CD14-positive monocyte (primary cell): ENCODE measurements around the gene SMYD3. TPM values are rescaled to one million over a fixed set of nuclear protein-coding genes. Genes with fewer than 3 reads are reported as not detected.

Experiments used
- DNase-seq, 3 donors: peaks; one replicate each; pipeline ENCODE4 v3.0.0-alpha.2; 2011 to 2022
- H2AFZ ChIP-seq: 2 replicates; pipeline ENCODE4 v1.6.0; 2012; ENCODE audit warnings: mild to moderate bottlenecking, low read depth, low read length, inconsistent platforms; ENCODE audit not compliant: insufficient read depth, poor library complexity, severe bottlenecking
- H3K27ac ChIP-seq, 2 donors: 1 replicate in 1 of 2; 2 replicates in 1 of 2; pipeline ENCODE4 v1.5.1; 2012 to 2013; ENCODE audit warnings: low read length in 2 of 2, control low read depth in 1 of 2, inconsistent platforms in 1 of 2, low read depth in 1 of 2, mild to moderate bottlenecking in 1 of 2
- H3K27me3 ChIP-seq, 2 donors: one replicate each; pipeline versions ENCODE4 v1.6.0 to v1.6.1; 2011 to 2013; ENCODE audit warnings: low read length in 2 of 2; ENCODE audit not compliant: control insufficient read depth in 2 of 2, insufficient read depth in 2 of 2
- H3K36me3 ChIP-seq, 2 donors: replicated peaks in 1 of 2; 1 replicate in 1 of 2; 2 replicates in 1 of 2; pipeline versions ENCODE4 v1.5.1 to v1.6.1; 2012 to 2013; ENCODE audit warnings: low read length in 2 of 2, control low read depth in 1 of 2, inconsistent platforms in 1 of 2, mild to moderate bottlenecking in 1 of 2; ENCODE audit not compliant: insufficient read depth in 2 of 2, control insufficient read depth in 1 of 2
- H3K4me1 ChIP-seq, 2 donors: 1 replicate in 1 of 2; 2 replicates in 1 of 2; pipeline versions ENCODE4 v1.5.1 to v1.6.1; 2012 to 2013; ENCODE audit warnings: low read length in 2 of 2, control low read depth in 1 of 2, inconsistent platforms in 1 of 2, mild to moderate bottlenecking in 1 of 2, moderate library complexity in 1 of 2; ENCODE audit not compliant: insufficient read depth in 2 of 2, control insufficient read depth in 1 of 2
- H3K4me2 ChIP-seq: replicated peaks from 2 replicates; pipeline ENCODE3; 2012; ENCODE audit warnings: low read length, moderate library complexity, mild to moderate bottlenecking; ENCODE audit not compliant: poor library complexity, severe bottlenecking; ENCODE audit errors: extremely low read depth
- H3K4me3 ChIP-seq, 3 experiments: fragments of 200-600 bp in 1 of 3; sonication (generic) in 1 of 3; replicated peaks in 1 of 3; 1 replicate in 2 of 3; 2 replicates in 1 of 3; pipeline ENCODE4 v1.5.1; 2011 to 2013; ENCODE audit warnings: low read length in 3 of 3, mild to moderate bottlenecking in 3 of 3, control low read depth in 2 of 3, low read depth in 2 of 3, inconsistent platforms in 1 of 3, moderate library complexity in 1 of 3
- H3K79me2 ChIP-seq: 2 replicates; pipeline ENCODE4 v1.6.0; 2012; ENCODE audit warnings: mild to moderate bottlenecking, control low read depth, inconsistent platforms, low read length, moderate library complexity; ENCODE audit not compliant: insufficient read depth
- H3K9ac ChIP-seq: 2 replicates; pipeline ENCODE4 v1.6.0; 2017; ENCODE audit warnings: low read length, mild to moderate bottlenecking; ENCODE audit not compliant: insufficient read depth, poor library complexity, severe bottlenecking
- H3K9me3 ChIP-seq, 2 donors: replicated peaks in 1 of 2; 1 replicate in 1 of 2; 2 replicates in 1 of 2; pipeline versions ENCODE4 v1.5.1 to v1.6.1; 2012 to 2013; ENCODE audit warnings: low read length in 2 of 2, control low read depth in 1 of 2; ENCODE audit not compliant: control insufficient read depth in 1 of 2, insufficient read depth in 1 of 2
- H4K20me1 ChIP-seq: 2 replicates; pipeline ENCODE4 v1.6.0; 2012; ENCODE audit warnings: mild to moderate bottlenecking, low read length, control low read depth, moderate library complexity; ENCODE audit not compliant: insufficient read depth
- H3K27ac Mint-ChIP-seq, 7 donors: one replicate each; pipeline ENCODE4 v1.8.0; 2020; ENCODE audit warnings: mild to moderate bottlenecking in 7 of 7, mixed read lengths in 7 of 7, moderate library complexity in 6 of 7, inconsistent platforms in 2 of 7
- H3K27me3 Mint-ChIP-seq, 3 donors: one replicate each; pipeline ENCODE4 v1.8.0; 2021 to 2022; ENCODE audit warnings: low read depth in 3 of 3, mild to moderate bottlenecking in 3 of 3, mixed read lengths in 3 of 3, moderate library complexity in 3 of 3, inconsistent platforms in 1 of 3
- H3K36me3 Mint-ChIP-seq, 2 donors: one replicate each; pipeline ENCODE4 v1.8.0; 2020; ENCODE audit warnings: mixed read lengths in 2 of 2, inconsistent platforms in 1 of 2, mild to moderate bottlenecking in 1 of 2
- H3K4me1 Mint-ChIP-seq: one replicate; pipeline ENCODE4 v1.8.0; 2020; ENCODE audit warnings: mild to moderate bottlenecking, mixed read lengths
- H3K4me3 Mint-ChIP-seq, 2 donors: one replicate each; pipeline ENCODE4 v1.8.0; 2020; ENCODE audit warnings: mild to moderate bottlenecking in 2 of 2, mixed read lengths in 2 of 2, moderate library complexity in 1 of 2
- H3K9me3 Mint-ChIP-seq, 7 donors: one replicate each; pipeline ENCODE4 v1.8.0; 2020 to 2022; ENCODE audit warnings: mixed read lengths in 7 of 7, mild to moderate bottlenecking in 6 of 7, moderate library complexity in 6 of 7, inconsistent platforms in 2 of 7
- CTCF ChIP-seq: fragments of 200-600 bp; IDR thresholded peaks from one replicate; pipeline ENCODE4 v1.8.0; 2022; ENCODE audit warnings: antibody characterized with exemption, mild to moderate bottlenecking
- WGBS: methylation state at CpG from one replicate; pipeline ENCODE4 v1.1.5; 2013; ENCODE audit warnings: missing lambda C conversion rate; ENCODE audit not compliant: insufficient coverage; 5-methylcytosine and 5-hydroxymethylcytosine counted together
- intact Hi-C, 2 donors: fragments of 100-400 bp; cut with micrococcal nuclease; formaldehyde crosslinking; loops; one replicate each; pipeline versions ENCODE4 v1.15.0 to v1.15.1; 2023
- polyA plus RNA-seq, 3 donors: library from polyadenylated mRNA; depleted of rRNA in 1 of 3; unstranded in 2 of 3; stranded (reverse) in 1 of 3; fragments of 300-500 nt in 2 of 3; fragments of >200 nt in 1 of 3; fragmentation: Illumina TruSeq in 2 of 3; gene quantifications; 1 replicate in 2 of 3; 2 replicates in 1 of 3; pipeline ENCODE4 v1.2.3, GENCODE V29; 2012 to 2021

Gene SMYD3
- polyA plus RNA-seq, 3 donors = 2.7 to 8.4 (median 4.0) TPM

DNA sequence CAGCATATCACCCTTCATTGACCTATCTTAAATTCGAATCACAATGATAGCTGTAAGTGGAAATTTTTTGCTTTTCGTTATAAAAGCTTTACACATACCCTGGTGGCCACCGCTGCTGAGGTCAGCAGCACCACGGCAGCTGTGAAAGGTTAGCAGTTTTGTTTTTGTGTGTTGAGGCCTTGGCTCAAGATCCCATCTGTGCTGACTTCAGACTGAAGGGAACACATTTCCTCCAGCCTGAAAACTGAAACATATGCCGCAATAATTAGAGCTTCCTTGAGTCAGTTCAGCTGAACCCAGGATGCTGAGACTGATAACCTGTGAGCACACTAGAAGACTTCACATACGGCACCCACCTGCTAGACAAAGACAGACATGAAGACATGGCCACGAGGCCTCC lies 103.0 kb downstream of the SMYD3 start:
- H3K27me3 Mint-ChIP-seq = no peaks in the 10 kb centered on the region
- no peak overlapping the region for H3K27ac ChIP-seq
- H3K4me2 ChIP-seq = no peak overlapping the region
- no peaks in the 10 kb centered on the region for H3K27me3 ChIP-seq
- no peaks in the 10 kb centered on the region for H3K4me1 ChIP-seq
- H2AFZ ChIP-seq = no peak overlapping the region
- DNase-seq = no peak
- no peaks in the 10 kb centered on the region for H3K4me1 Mint-ChIP-seq
- no peaks in the 10 kb centered on the region for H3K9me3 ChIP-seq
- peaks cover 0 to 5% (median 0%) of the 10 kb centered on the region in 7 donors for H3K9me3 Mint-ChIP-seq
- H3K79me2 ChIP-seq = no peaks in the 10 kb centered on the region
- intact Hi-C loops = no loop called here
- no peak overlapping the region for H3K4me3 ChIP-seq
- no peaks in the 10 kb centered on the region for H3K36me3 ChIP-seq
- no peak overlapping the region for H3K27ac Mint-ChIP-seq
- no peak overlapping the region for H3K9ac ChIP-seq
- H4K20me1 ChIP-seq = no peaks in the 10 kb centered on the region
- no peak for TF ChIP-seq CTCF
- no peaks in the 10 kb centered on the region for H3K36me3 Mint-ChIP-seq
- H3K4me3 Mint-ChIP-seq = no peak overlapping the region
- 90% methylated on average over 2 of the region's 7 CpGs for WGBS

DNA sequence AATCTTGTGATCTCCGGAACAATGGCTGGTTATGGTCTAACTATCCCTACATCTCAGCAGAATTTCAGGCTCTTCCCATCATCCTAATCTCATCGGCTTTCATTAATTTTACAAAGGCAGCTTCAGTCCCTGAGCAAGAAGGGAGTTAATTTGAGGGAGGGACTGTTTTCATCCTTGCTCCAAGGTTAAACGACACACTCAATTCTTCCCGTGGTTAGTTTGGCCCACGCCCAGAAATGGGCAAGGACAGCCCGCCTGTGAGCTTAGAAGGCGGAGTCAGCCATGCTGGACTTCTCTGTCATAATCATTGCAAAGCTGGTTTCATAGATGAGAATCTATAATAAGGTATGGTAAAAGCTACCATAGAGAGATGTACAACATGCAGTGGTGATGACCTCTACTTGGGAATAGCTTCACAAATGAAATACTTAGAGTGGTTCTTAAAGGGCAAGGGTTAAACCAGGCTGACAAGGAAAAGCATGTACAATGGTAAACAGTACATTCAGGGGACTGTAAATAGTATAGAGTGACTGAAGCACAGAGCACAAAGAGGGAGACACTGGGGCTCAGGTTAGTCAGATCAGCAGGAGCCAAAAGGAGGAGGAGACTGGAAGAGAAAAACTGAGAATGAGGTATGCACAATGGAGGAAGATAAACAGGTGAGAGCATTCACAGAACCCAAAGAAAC lies 108.8 kb downstream of the SMYD3 start:
- Histone ChIP-seq H3K27ac (no peak overlapping the region), H3K4me1 (no peaks in the 10 kb centered on the region), H3K4me2 (no peak overlapping the region), H3K36me3 (no peaks in the 10 kb centered on the region), H2AFZ (no peak overlapping the region), H3K9ac (no peak overlapping the region), H3K27me3 (no peaks in the 10 kb centered on the region), H4K20me1 (no peaks in the 10 kb centered on the region), H3K79me2 (no peaks in the 10 kb centered on the region), H3K4me3 (no peak overlapping the region), H3K9me3 (no peaks in the 10 kb centered on the region)
- WGBS = 63% methylated on average over 3 of the region's 7 CpGs
- peaks cover 0 to 2% (median 0%) of the 10 kb centered on the region in 3 donors for H3K27me3 Mint-ChIP-seq
- no peaks in the 10 kb centered on the region for H3K36me3 Mint-ChIP-seq
- no peak overlapping the region for H3K27ac Mint-ChIP-seq
- DNase-seq = no peak
- no peak for TF ChIP-seq CTCF
- H3K4me1 Mint-ChIP-seq = no peaks in the 10 kb centered on the region
- H3K9me3 Mint-ChIP-seq = no peaks in the 10 kb centered on the region
- intact Hi-C loops = no loop called here
- no peak overlapping the region for H3K4me3 Mint-ChIP-seq
